ENCODE results near the gene ZNF536. TPM values are rescaled to one million over a fixed set of nuclear protein-coding genes. Genes with fewer than 3 reads are reported as not detected.

Gene ZNF536
- polyA plus RNA-seq, 1 donor (not counting 4 experiments of a cell fraction or from before 2014, with no cell fraction given): not detected

DNA sequence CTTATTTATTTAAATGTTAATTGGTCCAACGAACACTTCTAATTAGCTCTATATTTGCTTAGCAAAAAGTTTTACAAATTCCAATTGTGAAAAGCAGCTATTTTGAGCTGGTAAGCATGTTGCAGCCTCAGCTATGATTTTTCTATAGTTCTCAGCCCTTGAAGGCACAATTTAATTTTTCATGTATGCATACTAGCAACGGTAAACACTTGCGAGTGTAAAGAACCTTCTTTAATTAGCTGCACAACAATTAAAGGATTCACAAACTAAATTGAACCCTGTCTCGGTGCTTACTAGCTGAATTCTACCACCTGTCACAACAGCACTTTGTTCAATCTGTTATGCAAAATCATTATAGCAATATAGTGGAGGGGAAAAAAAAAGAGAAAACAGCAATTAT is 29.8 kb downstream of the ZNF536 start:
- no peaks in the 10 kb centered on the region for H3K79me2 ChIP-seq (ENCODE audit: control insufficient read depth, insufficient read depth, low read length)
- TF ChIP-seq EZH2 (IDR thresholded peaks at IDR 0.05; ENCODE audit: low read length) (no peak), CTCF (optimal IDR thresholded peaks at IDR 0.05 in 1 of 3, IDR thresholded peaks at IDR 0.05 in 1 of 3, conservative IDR thresholded peaks at IDR 0.05 in 1 of 3; ENCODE audit: extremely low read depth in 1 of 3, insufficient read depth in 2 of 3, low read length in 3 of 3) (no peak)
- no peak overlapping the region for H2AFZ ChIP-seq (ENCODE audit: control insufficient read depth, low read length)
- H3K4me3 ChIP-seq (ENCODE audit: control insufficient read depth in 2 of 3, extremely low read depth in 1 of 3, insufficient read depth in 2 of 3, low read depth in 1 of 3, low read length in 3 of 3): no peak overlapping the region
- H3K4me1 ChIP-seq (ENCODE audit: control insufficient read depth, extremely low read depth, insufficient read depth, low read length): no peaks in the 10 kb centered on the region
- H3K27ac ChIP-seq (ENCODE audit: control insufficient read depth, insufficient read depth, low read length): no peak overlapping the region
- DNase-seq (ENCODE audit: low read depth, low spot score) (no peak), FAIRE-seq (no peak)
- no peak overlapping the region for H3K9ac ChIP-seq (ENCODE audit: control insufficient read depth, extremely low read depth, insufficient read depth, low read length)
- H3K4me2 ChIP-seq (ENCODE audit: control insufficient read depth, extremely low read depth, insufficient read depth, low read depth, low read length): no peak overlapping the region
- no peaks in the 10 kb centered on the region for H3K27me3 ChIP-seq (ENCODE audit: control insufficient read depth, extremely low read depth, insufficient read depth, low read length)
- H3K9me3 ChIP-seq (ENCODE audit: control insufficient read depth, low read depth, low read length): no peaks in the 10 kb centered on the region
- dilution Hi-C loops (cut with MboI; ENCODE audit: extremely low pct_ligation_motif_present, low sequenced_read_pairs): no loop called here
- no peaks in the 10 kb centered on the region for H4K20me1 ChIP-seq (ENCODE audit: control insufficient read depth, extremely low read depth, insufficient read depth, low read length)
- no peaks in the 10 kb centered on the region for H3K9me1 ChIP-seq (ENCODE audit: control insufficient read depth, extremely low read depth, insufficient read depth, low read length)
- H3K36me3 ChIP-seq (ENCODE audit: control insufficient read depth in 2 of 2, extremely low read depth in 1 of 2, insufficient read depth in 2 of 2, low read length in 2 of 2): no peaks in the 10 kb centered on the region

- Histone ChIP-seq H3K9me3 (ENCODE audit: control insufficient read depth, low read depth, low read length) (no peaks in the 10 kb centered on the region), H3K27me3 (ENCODE audit: control insufficient read depth, extremely low read depth, insufficient read depth, low read length) (no peaks in the 10 kb centered on the region), H3K4me2 (ENCODE audit: control insufficient read depth, extremely low read depth, insufficient read depth, low read depth, low read length) (no peak overlapping the region), H3K27ac (ENCODE audit: control insufficient read depth, insufficient read depth, low read length) (no peak overlapping the region), H3K9ac (ENCODE audit: control insufficient read depth, extremely low read depth, insufficient read depth, low read length) (no peak overlapping the region), H2AFZ (ENCODE audit: control insufficient read depth, low read length) (no peak overlapping the region), H3K4me1 (ENCODE audit: control insufficient read depth, extremely low read depth, insufficient read depth, low read length) (no peaks in the 10 kb centered on the region), H3K79me2 (ENCODE audit: control insufficient read depth, insufficient read depth, low read length) (no peaks in the 10 kb centered on the region), H3K36me3 (ENCODE audit: control insufficient read depth in 2 of 2, extremely low read depth in 1 of 2, insufficient read depth in 2 of 2, low read length in 2 of 2) (no peaks in the 10 kb centered on the region), H3K4me3 (ENCODE audit: control insufficient read depth in 2 of 3, extremely low read depth in 1 of 3, insufficient read depth in 2 of 3, low read depth in 1 of 3, low read length in 3 of 3) (no peak overlapping the region), H4K20me1 (ENCODE audit: control insufficient read depth, extremely low read depth, insufficient read depth, low read length) (no peaks in the 10 kb centered on the region), H3K9me1 (ENCODE audit: control insufficient read depth, extremely low read depth, insufficient read depth, low read length) (no peaks in the 10 kb centered on the region)
- DNase-seq (ENCODE audit: low read depth, low spot score) (no peak), FAIRE-seq (no peak)
- dilution Hi-C loops (cut with MboI; ENCODE audit: extremely low pct_ligation_motif_present, low sequenced_read_pairs): no loop called here
- no peak for TF ChIP-seq EZH2 (IDR thresholded peaks at IDR 0.05; ENCODE audit: low read length)
- TF ChIP-seq CTCF (optimal IDR thresholded peaks at IDR 0.05 in 1 of 3, IDR thresholded peaks at IDR 0.05 in 1 of 3, conservative IDR thresholded peaks at IDR 0.05 in 1 of 3; ENCODE audit: extremely low read depth in 1 of 3, insufficient read depth in 2 of 3, low read length in 3 of 3): no peak
These were observed 30.4 kb downstream of the ZNF536 start for GRCh38 chr19:30402436-30403202.

All from keratinocyte (primary cell).